Measurements from ENCODE around the gene GALNT16.
"Not testable (repeated sequence)": the region's sequence is repeated elsewhere in the genome, so short reads cannot be mapped to it uniquely, and the experiment has no call there.

Gene GALNT16

GRCh38 chr14:69270097-69270496 is 10.1 kb downstream of the GALNT16 start:
- H3K27ac ChIP-seq = no peak overlapping the region
- H3K4me3 ChIP-seq = no peak overlapping the region
- DNase-seq (ENCODE audit: low spot score) = no peak
- TF ChIP-seq, protein P1, sequence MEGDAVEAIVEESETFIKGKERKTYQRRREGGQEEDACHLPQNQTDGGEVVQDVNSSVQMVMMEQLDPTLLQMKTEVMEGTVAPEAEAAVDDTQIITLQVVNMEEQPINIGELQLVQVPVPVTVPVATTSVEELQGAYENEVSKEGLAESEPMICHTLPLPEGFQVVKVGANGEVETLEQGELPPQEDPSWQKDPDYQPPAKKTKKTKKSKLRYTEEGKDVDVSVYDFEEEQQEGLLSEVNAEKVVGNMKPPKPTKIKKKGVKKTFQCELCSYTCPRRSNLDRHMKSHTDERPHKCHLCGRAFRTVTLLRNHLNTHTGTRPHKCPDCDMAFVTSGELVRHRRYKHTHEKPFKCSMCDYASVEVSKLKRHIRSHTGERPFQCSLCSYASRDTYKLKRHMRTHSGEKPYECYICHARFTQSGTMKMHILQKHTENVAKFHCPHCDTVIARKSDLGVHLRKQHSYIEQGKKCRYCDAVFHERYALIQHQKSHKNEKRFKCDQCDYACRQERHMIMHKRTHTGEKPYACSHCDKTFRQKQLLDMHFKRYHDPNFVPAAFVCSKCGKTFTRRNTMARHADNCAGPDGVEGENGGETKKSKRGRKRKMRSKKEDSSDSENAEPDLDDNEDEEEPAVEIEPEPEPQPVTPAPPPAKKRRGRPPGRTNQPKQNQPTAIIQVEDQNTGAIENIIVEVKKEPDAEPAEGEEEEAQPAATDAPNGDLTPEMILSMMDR (IDR thresholded peaks at IDR 0.05) = no peak

GRCh38 chr14:69270795-69271708 is 11.1 kb downstream of the GALNT16 start:
- DNase-seq (ENCODE audit: low spot score) = no peak
- Histone ChIP-seq H3K4me3 (no peak overlapping the region), H3K27ac (no peak overlapping the region)
- TF ChIP-seq, protein P1 (IDR thresholded peaks at IDR 0.05) = no peak

- TF ChIP-seq, protein P1 (IDR thresholded peaks at IDR 0.05) = no peak
- H3K4me3 ChIP-seq = no peak overlapping the region
- no peak for DNase-seq (ENCODE audit: low spot score)
- no peak overlapping the region for H3K27ac ChIP-seq
Measured at GRCh38 chr14:69274321-69274720, 14.4 kb downstream of the GALNT16 start.

- H3K4me3 ChIP-seq = no peak overlapping the region
- H3K27ac ChIP-seq = no peak overlapping the region
- no peak for DNase-seq (ENCODE audit: low spot score)
- TF ChIP-seq, protein P1 (IDR thresholded peaks at IDR 0.05) = no peak
Measured at GRCh38 chr14:69275331-69275730, 15.4 kb downstream of the GALNT16 start.

- not testable (repeated sequence) for DNase-seq (ENCODE audit: low spot score); H3K4me3 ChIP-seq; H3K27ac ChIP-seq
Measured at GRCh38 chr14:69277356-69277755, 17.4 kb downstream of the GALNT16 start.

GRCh38 chr14:69280746-69281291 is 20.9 kb downstream of the GALNT16 start:
- TF ChIP-seq, protein P1 (IDR thresholded peaks at IDR 0.05) = no peak
- no peak for DNase-seq (ENCODE audit: low spot score)
- Histone ChIP-seq H3K27ac (no peak overlapping the region), H3K4me3 (no peak overlapping the region)

- H3K27ac ChIP-seq = no peak overlapping the region
- no peak overlapping the region for H3K4me3 ChIP-seq
- no peak for DNase-seq (ENCODE audit: low spot score)
- TF ChIP-seq, protein P1 (IDR thresholded peaks at IDR 0.05) = no peak
Measured at GRCh38 chr14:69281450-69282169, 21.7 kb downstream of the GALNT16 start.

All from coronary artery (tissue), 2 donors.